ENCODE data around the gene SLC46A1.

DNA sequence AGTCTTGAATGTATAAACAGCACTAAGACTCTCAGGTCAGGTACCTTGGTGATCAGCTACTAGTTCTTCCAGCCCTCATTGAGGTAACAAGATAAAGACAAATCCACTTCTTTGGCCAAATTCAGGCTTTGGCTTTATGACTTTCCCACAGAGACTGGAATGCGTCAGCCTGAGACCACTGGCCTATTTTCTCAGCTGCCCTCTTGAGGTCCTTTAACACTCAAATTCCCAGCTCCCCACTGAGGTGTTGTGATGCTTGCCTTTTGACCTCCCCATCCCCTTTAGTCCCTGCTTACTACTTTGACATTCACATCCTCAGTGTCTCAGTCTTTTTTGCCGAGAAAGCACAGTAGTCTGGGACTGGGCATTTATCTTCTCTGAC lies 59.8 kb downstream of the SLC46A1 start:
- TF ChIP-seq, protein P1, sequence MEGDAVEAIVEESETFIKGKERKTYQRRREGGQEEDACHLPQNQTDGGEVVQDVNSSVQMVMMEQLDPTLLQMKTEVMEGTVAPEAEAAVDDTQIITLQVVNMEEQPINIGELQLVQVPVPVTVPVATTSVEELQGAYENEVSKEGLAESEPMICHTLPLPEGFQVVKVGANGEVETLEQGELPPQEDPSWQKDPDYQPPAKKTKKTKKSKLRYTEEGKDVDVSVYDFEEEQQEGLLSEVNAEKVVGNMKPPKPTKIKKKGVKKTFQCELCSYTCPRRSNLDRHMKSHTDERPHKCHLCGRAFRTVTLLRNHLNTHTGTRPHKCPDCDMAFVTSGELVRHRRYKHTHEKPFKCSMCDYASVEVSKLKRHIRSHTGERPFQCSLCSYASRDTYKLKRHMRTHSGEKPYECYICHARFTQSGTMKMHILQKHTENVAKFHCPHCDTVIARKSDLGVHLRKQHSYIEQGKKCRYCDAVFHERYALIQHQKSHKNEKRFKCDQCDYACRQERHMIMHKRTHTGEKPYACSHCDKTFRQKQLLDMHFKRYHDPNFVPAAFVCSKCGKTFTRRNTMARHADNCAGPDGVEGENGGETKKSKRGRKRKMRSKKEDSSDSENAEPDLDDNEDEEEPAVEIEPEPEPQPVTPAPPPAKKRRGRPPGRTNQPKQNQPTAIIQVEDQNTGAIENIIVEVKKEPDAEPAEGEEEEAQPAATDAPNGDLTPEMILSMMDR (conservative IDR thresholded peaks at IDR 0.05; ENCODE audit: low read length): no peak
- no peak for TF ChIP-seq EZH2phosphoT487 (IDR thresholded peaks at IDR 0.05; ENCODE audit: borderline replicate concordance, low read depth, low read length)
